ENCODE results near the gene KRTAP17-1. TPM values are rescaled to one million over a fixed set of nuclear protein-coding genes. Genes with fewer than 3 reads are reported as not detected.

KRTAP17-1 gene
- polyA plus RNA-seq, 1 donor (not counting 4 experiments of a cell fraction or from before 2014, with no cell fraction given), result not detected

- H3K4me1 ChIP-seq (ENCODE audit: control insufficient read depth, extremely low read depth, insufficient read depth, low read length), result peaks cover 15% of the 10 kb centered on the region
- dilution Hi-C loops (cut with MboI; ENCODE audit: extremely low pct_ligation_motif_present, low sequenced_read_pairs), result no loop called here
- H2AFZ ChIP-seq (ENCODE audit: control insufficient read depth, low read length), result no peak overlapping the region
- H3K9ac ChIP-seq (ENCODE audit: control insufficient read depth, extremely low read depth, insufficient read depth, low read length), result no peak overlapping the region
- no peak overlapping the region for H3K4me3 ChIP-seq (ENCODE audit: control insufficient read depth in 2 of 3, extremely low read depth in 1 of 3, insufficient read depth in 2 of 3, low read depth in 1 of 3, low read length in 3 of 3)
- H3K9me3 ChIP-seq (ENCODE audit: control insufficient read depth, low read depth, low read length), result no peaks in the 10 kb centered on the region
- no peaks in the 10 kb centered on the region for H3K27me3 ChIP-seq (ENCODE audit: control insufficient read depth, extremely low read depth, insufficient read depth, low read length)
- H3K79me2 ChIP-seq (ENCODE audit: control insufficient read depth, insufficient read depth, low read length), result no peaks in the 10 kb centered on the region
- FAIRE-seq, result no peak
- TF ChIP-seq EZH2 (IDR thresholded peaks at IDR 0.05; ENCODE audit: low read length) (no peak), CTCF (optimal IDR thresholded peaks at IDR 0.05 in 1 of 3, IDR thresholded peaks at IDR 0.05 in 1 of 3, conservative IDR thresholded peaks at IDR 0.05 in 1 of 3; ENCODE audit: extremely low read depth in 1 of 3, insufficient read depth in 2 of 3, low read length in 3 of 3) (no peak)
- H3K27ac ChIP-seq (ENCODE audit: control insufficient read depth, insufficient read depth, low read length), result no peak overlapping the region
- no peaks in the 10 kb centered on the region for H3K36me3 ChIP-seq (ENCODE audit: control insufficient read depth in 2 of 2, extremely low read depth in 1 of 2, insufficient read depth in 2 of 2, low read length in 2 of 2)
- no peak overlapping the region for H3K4me2 ChIP-seq (ENCODE audit: control insufficient read depth, extremely low read depth, insufficient read depth, low read depth, low read length)
- no peaks in the 10 kb centered on the region for H4K20me1 ChIP-seq (ENCODE audit: control insufficient read depth, extremely low read depth, insufficient read depth, low read length)
- no peak for DNase-seq (ENCODE audit: low read depth, low spot score)
- no peaks in the 10 kb centered on the region for H3K9me1 ChIP-seq (ENCODE audit: control insufficient read depth, extremely low read depth, insufficient read depth, low read length)
Measured at GRCh38 chr17:41335747-41336146, 20.2 kb upstream of the KRTAP17-1 start.

DNA sequence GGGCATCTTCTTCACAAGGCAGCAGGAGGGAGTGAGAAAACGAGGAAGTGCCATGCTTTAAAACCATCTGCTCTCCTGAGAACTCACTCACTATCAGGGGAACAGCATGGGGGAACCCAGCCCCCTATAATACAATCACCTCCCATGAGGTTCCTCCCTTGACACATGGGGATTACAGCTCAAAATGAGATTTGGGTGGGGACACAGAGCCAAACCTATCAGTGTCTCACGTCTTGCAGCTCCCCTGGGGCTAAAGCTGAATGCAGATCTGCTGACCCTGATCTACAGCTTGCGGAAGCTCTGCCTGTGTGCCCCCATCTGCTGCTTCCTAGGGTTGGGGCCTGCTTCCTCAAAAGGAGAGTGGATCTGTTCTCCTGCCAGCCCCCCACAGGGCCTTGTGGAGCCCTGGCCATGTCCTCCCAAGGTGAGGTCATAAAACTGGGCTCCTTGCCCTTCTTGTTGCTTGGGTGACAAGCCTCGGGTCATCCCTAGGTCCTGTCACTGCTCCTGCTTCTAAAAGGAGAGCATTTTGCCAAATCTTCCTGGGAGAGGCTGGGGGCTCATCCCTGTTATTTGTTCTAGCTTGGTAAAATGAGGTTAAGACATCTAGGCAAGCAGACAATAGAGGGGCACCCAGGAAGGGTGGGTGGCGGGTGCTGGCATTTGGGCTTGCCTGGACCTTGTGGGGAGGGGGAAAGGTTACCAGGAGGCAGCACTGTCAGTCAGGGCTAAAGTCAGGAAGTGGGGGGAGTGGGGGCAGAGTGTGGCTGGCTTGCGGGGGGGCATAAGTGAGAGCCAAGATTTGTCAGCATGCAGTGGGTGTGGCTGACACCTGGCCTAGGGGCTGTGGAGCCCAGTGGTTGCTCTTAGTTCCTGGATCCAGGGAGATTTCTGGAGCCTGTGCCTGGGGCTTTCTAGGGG, 19.1 kb upstream of the KRTAP17-1 start:
- H2AFZ ChIP-seq (ENCODE audit: control insufficient read depth, low read length), result no peak overlapping the region
- dilution Hi-C loops (cut with MboI; ENCODE audit: extremely low pct_ligation_motif_present, low sequenced_read_pairs), result no loop called here
- no peak overlapping the region for H3K27ac ChIP-seq (ENCODE audit: control insufficient read depth, insufficient read depth, low read length)

More for the DNA sequence above, 19.1 kb upstream of the KRTAP17-1 start:
- TF ChIP-seq EZH2 (IDR thresholded peaks at IDR 0.05; ENCODE audit: low read length) (no peak), CTCF (optimal IDR thresholded peaks at IDR 0.05 in 1 of 3, IDR thresholded peaks at IDR 0.05 in 1 of 3, conservative IDR thresholded peaks at IDR 0.05 in 1 of 3; ENCODE audit: extremely low read depth in 1 of 3, insufficient read depth in 2 of 3, low read length in 3 of 3) (no peak)
- Histone ChIP-seq H3K4me3 (ENCODE audit: control insufficient read depth in 2 of 3, extremely low read depth in 1 of 3, insufficient read depth in 2 of 3, low read depth in 1 of 3, low read length in 3 of 3) (no peak overlapping the region), H3K9me1 (ENCODE audit: control insufficient read depth, extremely low read depth, insufficient read depth, low read length) (no peaks in the 10 kb centered on the region), H3K4me1 (ENCODE audit: control insufficient read depth, extremely low read depth, insufficient read depth, low read length) (peaks cover 11% of the 10 kb centered on the region), H3K79me2 (ENCODE audit: control insufficient read depth, insufficient read depth, low read length) (no peaks in the 10 kb centered on the region), H3K27me3 (ENCODE audit: control insufficient read depth, extremely low read depth, insufficient read depth, low read length) (no peaks in the 10 kb centered on the region), H3K4me2 (ENCODE audit: control insufficient read depth, extremely low read depth, insufficient read depth, low read depth, low read length) (no peak overlapping the region), H3K36me3 (ENCODE audit: control insufficient read depth in 2 of 2, extremely low read depth in 1 of 2, insufficient read depth in 2 of 2, low read length in 2 of 2) (no peaks in the 10 kb centered on the region), H3K9me3 (ENCODE audit: control insufficient read depth, low read depth, low read length) (no peaks in the 10 kb centered on the region), H4K20me1 (ENCODE audit: control insufficient read depth, extremely low read depth, insufficient read depth, low read length) (no peaks in the 10 kb centered on the region), H3K9ac (ENCODE audit: control insufficient read depth, extremely low read depth, insufficient read depth, low read length) (no peak overlapping the region)
- DNase-seq (ENCODE audit: low read depth, low spot score) (no peak), FAIRE-seq (no peak)

Measured in keratinocyte (primary cell).